Measurements from ENCODE around the gene ATL2. TPM values are rescaled to one million over a fixed set of nuclear protein-coding genes. Genes with fewer than 3 reads are reported as not detected.
A peak's percentile ranks its signal among the peaks of the same experiment; 100 is the strongest.

ATL2 gene
- polyA plus RNA-seq, 3 donors: 7.8 to 28.3 (median 10.8) TPM

DNA sequence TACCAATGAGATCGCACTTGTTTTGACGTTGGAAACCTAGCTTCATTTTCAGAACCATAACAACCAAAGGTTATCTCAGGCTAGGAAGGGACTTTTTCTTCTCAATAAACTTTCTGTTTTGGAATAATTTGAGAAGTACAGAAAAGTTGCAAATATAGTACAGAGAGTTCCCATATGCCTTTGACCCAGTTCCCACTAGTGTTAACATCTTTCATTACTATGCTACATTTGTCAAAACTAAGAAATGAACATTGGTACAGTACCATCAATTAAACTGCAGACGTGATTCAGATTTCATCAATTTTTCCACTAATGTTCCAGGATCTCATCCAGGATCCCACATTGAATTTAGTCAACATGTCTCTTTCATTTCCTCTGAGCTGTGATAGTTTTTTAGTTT, 111.6 kb downstream of the ATL2 start:
- peaks cover 8 to 10% of the 10 kb centered on the region in 2 donors for H3K36me3 Mint-ChIP-seq
- TF ChIP-seq, protein P1, sequence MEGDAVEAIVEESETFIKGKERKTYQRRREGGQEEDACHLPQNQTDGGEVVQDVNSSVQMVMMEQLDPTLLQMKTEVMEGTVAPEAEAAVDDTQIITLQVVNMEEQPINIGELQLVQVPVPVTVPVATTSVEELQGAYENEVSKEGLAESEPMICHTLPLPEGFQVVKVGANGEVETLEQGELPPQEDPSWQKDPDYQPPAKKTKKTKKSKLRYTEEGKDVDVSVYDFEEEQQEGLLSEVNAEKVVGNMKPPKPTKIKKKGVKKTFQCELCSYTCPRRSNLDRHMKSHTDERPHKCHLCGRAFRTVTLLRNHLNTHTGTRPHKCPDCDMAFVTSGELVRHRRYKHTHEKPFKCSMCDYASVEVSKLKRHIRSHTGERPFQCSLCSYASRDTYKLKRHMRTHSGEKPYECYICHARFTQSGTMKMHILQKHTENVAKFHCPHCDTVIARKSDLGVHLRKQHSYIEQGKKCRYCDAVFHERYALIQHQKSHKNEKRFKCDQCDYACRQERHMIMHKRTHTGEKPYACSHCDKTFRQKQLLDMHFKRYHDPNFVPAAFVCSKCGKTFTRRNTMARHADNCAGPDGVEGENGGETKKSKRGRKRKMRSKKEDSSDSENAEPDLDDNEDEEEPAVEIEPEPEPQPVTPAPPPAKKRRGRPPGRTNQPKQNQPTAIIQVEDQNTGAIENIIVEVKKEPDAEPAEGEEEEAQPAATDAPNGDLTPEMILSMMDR (IDR thresholded peaks at IDR 0.05): no peak
- peaks cover 0 to 15% (median 6%) of the 10 kb centered on the region in 7 donors for H3K9me3 Mint-ChIP-seq
- H3K4me1 Mint-ChIP-seq: peaks cover 74% of the 10 kb centered on the region
- Histone ChIP-seq H3K4me3 (replicated peaks in 1 of 3; ENCODE audit: low read depth in 2 of 3, low read length in 3 of 3) (no peak overlapping the region), H3K4me1 (ENCODE audit: control insufficient read depth in 1 of 2, insufficient read depth in 2 of 2, low read length in 2 of 2) (peaks cover 60 to 74% of the 10 kb centered on the region in 2 donors), H3K9ac (ENCODE audit: insufficient read depth, low read length, poor library complexity, severe bottlenecking) (no peak overlapping the region), H3K79me2 (ENCODE audit: insufficient read depth, low read length) (no peaks in the 10 kb centered on the region), H4K20me1 (ENCODE audit: insufficient read depth, low read length) (no peaks in the 10 kb centered on the region), H3K27ac (ENCODE audit: low read depth in 1 of 2, low read length in 2 of 2) (peak overlapping the region; percentile 65 to 72), H3K4me2 (replicated peaks; ENCODE audit: extremely low read depth, low read length, poor library complexity, severe bottlenecking) (no peak overlapping the region), H3K27me3 (ENCODE audit: control insufficient read depth in 2 of 2, insufficient read depth in 2 of 2, low read length in 2 of 2) (no peaks in the 10 kb centered on the region), H3K36me3 (replicated peaks in 1 of 2; ENCODE audit: control insufficient read depth in 1 of 2, insufficient read depth in 2 of 2, low read length in 2 of 2) (no peaks in the 10 kb centered on the region), H3K9me3 (replicated peaks in 1 of 2; ENCODE audit: control insufficient read depth in 1 of 2, insufficient read depth in 1 of 2, low read length in 2 of 2) (peaks cover 0 to 9% of the 10 kb centered on the region in 2 donors), H2AFZ (ENCODE audit: insufficient read depth, low read depth, low read length, poor library complexity, severe bottlenecking) (no peak overlapping the region)
- no peak overlapping the region for H3K4me3 Mint-ChIP-seq
- intact Hi-C loops (cut with micrococcal nuclease): loop anchor here in 1 of 2 donors (10.0 kb wide), 1 partner anchor 101 kb away; no protein-coding TSS in a partner anchor
- H3K27me3 Mint-ChIP-seq (ENCODE audit: low read depth in 3 of 3): peaks cover 0 to 2% (median under 1%) of the 10 kb centered on the region in 3 donors
- WGBS (ENCODE audit: insufficient coverage): no CpG with 5 or more reads among the region's 3 CpGs
- DNase-seq: no peak
- peak overlapping the region in 6 of 7 donors; percentile 77 to 94 (median 90) for H3K27ac Mint-ChIP-seq

DNA sequence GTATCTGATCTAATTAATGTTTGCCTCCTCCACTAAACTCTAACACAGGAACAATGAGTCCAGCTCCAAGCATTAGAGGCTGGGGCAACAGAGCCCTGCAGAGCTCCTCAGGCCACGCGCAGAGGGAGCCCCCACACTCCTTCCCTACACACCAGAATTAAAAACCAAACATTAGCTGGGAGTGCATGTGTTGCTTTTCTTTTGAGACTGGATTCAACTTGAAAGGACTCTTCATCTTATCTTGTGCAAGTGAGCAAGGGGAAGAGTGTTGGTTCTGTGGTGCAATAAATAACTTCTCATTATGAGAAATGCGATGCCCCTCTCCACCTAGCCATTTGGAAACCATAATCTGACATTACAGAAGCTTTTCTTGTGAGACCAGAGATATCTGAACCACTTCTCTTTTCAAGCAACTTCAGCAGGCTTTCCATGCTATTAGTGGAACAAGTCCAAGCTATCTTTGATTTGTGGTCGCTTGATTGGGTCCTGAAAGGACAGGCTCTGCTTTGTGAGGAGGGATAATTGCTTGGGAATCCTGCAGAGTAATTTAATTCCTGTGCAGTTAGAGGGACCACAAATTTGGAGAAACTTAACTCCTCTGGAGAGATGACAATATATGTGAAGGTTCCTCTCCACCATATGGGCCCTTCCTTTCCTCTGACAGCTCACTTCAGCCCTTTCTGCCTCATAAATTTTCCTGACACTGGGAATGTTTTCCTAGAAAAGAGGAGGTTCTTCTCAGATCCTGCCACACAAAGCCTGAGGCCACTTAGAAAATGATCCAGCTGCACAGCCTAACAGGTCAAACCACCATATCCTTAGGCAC, 112.5 kb downstream of the ATL2 start:
- TF ChIP-seq, protein P1 (IDR thresholded peaks at IDR 0.05): no peak
- H4K20me1 ChIP-seq (ENCODE audit: insufficient read depth, low read length): no peaks in the 10 kb centered on the region
- H3K4me2 ChIP-seq (replicated peaks; ENCODE audit: extremely low read depth, low read length, poor library complexity, severe bottlenecking): peak overlapping the region; percentile 10
- H3K4me1 ChIP-seq (ENCODE audit: control insufficient read depth in 1 of 2, insufficient read depth in 2 of 2, low read length in 2 of 2): peaks cover 62 to 80% of the 10 kb centered on the region in 2 donors
- no CpG with 5 or more reads among the region's 4 CpGs for WGBS (ENCODE audit: insufficient coverage)
- intact Hi-C loops (cut with micrococcal nuclease): loop anchor here in 1 of 2 donors (10.0 kb wide), 1 partner anchor 100 kb away; no protein-coding TSS in a partner anchor
- no peak overlapping the region for H3K4me3 ChIP-seq (replicated peaks in 1 of 3; ENCODE audit: low read depth in 2 of 3, low read length in 3 of 3)
- H3K36me3 ChIP-seq (replicated peaks in 1 of 2; ENCODE audit: control insufficient read depth in 1 of 2, insufficient read depth in 2 of 2, low read length in 2 of 2): no peaks in the 10 kb centered on the region
- peak overlapping the region; percentile 77 to 94 (median 88) for H3K27ac Mint-ChIP-seq
- H3K4me1 Mint-ChIP-seq: peaks cover 79% of the 10 kb centered on the region
- no peaks in the 10 kb centered on the region for H3K79me2 ChIP-seq (ENCODE audit: insufficient read depth, low read length)
- peak overlapping the region; percentile 16 for H2AFZ ChIP-seq (ENCODE audit: insufficient read depth, low read depth, low read length, poor library complexity, severe bottlenecking)
- peak overlapping the region; percentile 65 to 72 for H3K27ac ChIP-seq (ENCODE audit: low read depth in 1 of 2, low read length in 2 of 2)
- peaks cover 0 to 9% of the 10 kb centered on the region in 2 donors for H3K9me3 ChIP-seq (replicated peaks in 1 of 2; ENCODE audit: control insufficient read depth in 1 of 2, insufficient read depth in 1 of 2, low read length in 2 of 2)
- H3K9me3 Mint-ChIP-seq: peaks cover 0 to 16% (median 6%) of the 10 kb centered on the region in 7 donors
- no peak overlapping the region for H3K9ac ChIP-seq (ENCODE audit: insufficient read depth, low read length, poor library complexity, severe bottlenecking)
- H3K27me3 ChIP-seq (ENCODE audit: control insufficient read depth in 2 of 2, insufficient read depth in 2 of 2, low read length in 2 of 2): no peaks in the 10 kb centered on the region
- peak; percentile 54 to 71 (median 60) for DNase-seq
- peaks cover 0 to 2% (median 2%) of the 10 kb centered on the region in 3 donors for H3K27me3 Mint-ChIP-seq (ENCODE audit: low read depth in 3 of 3)
- peak overlapping the region in 1 of 2 donors; percentile 46 for H3K4me3 Mint-ChIP-seq
- peaks cover 8 to 10% of the 10 kb centered on the region in 2 donors for H3K36me3 Mint-ChIP-seq
